WTC11 (cell line): ENCODE results near the gene TBC1D17. TPM values are rescaled to one million over a fixed set of nuclear protein-coding genes. Genes with fewer than 3 reads are reported as not detected.

ENCODE experiments used
- CBFB ChIP-seq: sonication (generic); formaldehyde crosslinking; IDR thresholded peaks from 2 replicates; pipeline ENCODE4 v1.8.1; 2022; ENCODE audit warnings: mild to moderate bottlenecking, low read depth, missing genetic modification reagents
- ETV6 ChIP-seq: sonication (generic); formaldehyde crosslinking; IDR thresholded peaks from 2 replicates; pipeline ENCODE4 v1.8.1; 2022; ENCODE audit warnings: mild to moderate bottlenecking, missing genetic modification reagents
- FOXK1 ChIP-seq: sonication (generic); formaldehyde crosslinking; IDR thresholded peaks from 2 replicates; pipeline ENCODE4 v1.8.0; 2022; ENCODE audit warnings: mild to moderate bottlenecking, moderate library complexity, missing genetic modification reagents
- GRHL2 ChIP-seq: fragments of 250-450 bp; sonication (Bioruptor Pico); IDR thresholded peaks from 2 replicates; pipeline ENCODE4 v1.8.0; 2022; ENCODE audit warnings: mild to moderate bottlenecking, moderate library complexity; ENCODE audit not compliant: insufficient replicate concordance, severe bottlenecking
- GTF2I ChIP-seq: fragments of 250-450 bp; sonication (Bioruptor Pico); conservative IDR thresholded peaks from 2 replicates; pipeline ENCODE4 v1.4.0; 2021; ENCODE audit warnings: mild to moderate bottlenecking
- IRF2 ChIP-seq: sonication (generic); formaldehyde crosslinking; IDR thresholded peaks from 2 replicates; pipeline ENCODE4 v1.8.0; 2022; ENCODE audit warnings: low read depth, missing genetic modification reagents, borderline replicate concordance
- MYBL2 ChIP-seq: sonication (generic); formaldehyde crosslinking; IDR thresholded peaks from 2 replicates; pipeline ENCODE4 v1.8.1; 2023; ENCODE audit warnings: mild to moderate bottlenecking, moderate library complexity, missing genetic modification reagents
- NFYB ChIP-seq: sonication (generic); formaldehyde crosslinking; conservative IDR thresholded peaks from 2 replicates; pipeline ENCODE4 v1.8.0; 2022; ENCODE audit warnings: low read depth, missing genetic modification reagents
- NR1H2 ChIP-seq: sonication (generic); formaldehyde crosslinking; IDR thresholded peaks from 2 replicates; pipeline ENCODE4 v1.9.0; 2021; ENCODE audit warnings: mild to moderate bottlenecking, moderate library complexity, missing genetic modification reagents
- SP1 ChIP-seq: sonication (generic); formaldehyde crosslinking; conservative IDR thresholded peaks from 2 replicates; pipeline ENCODE4 v1.8.1; 2022; ENCODE audit warnings: missing genetic modification reagents
- TCF7 ChIP-seq: sonication (generic); formaldehyde crosslinking; IDR thresholded peaks from 2 replicates; pipeline ENCODE4 v1.8.0; 2022; ENCODE audit warnings: mild to moderate bottlenecking, low read depth, missing genetic modification reagents, moderate library complexity
- ZNF219 ChIP-seq: sonication (generic); formaldehyde crosslinking; IDR thresholded peaks from 2 replicates; pipeline ENCODE4 v1.8.0; 2023; ENCODE audit warnings: missing genetic modification reagents, mild to moderate bottlenecking, borderline replicate concordance
- ZNF317 ChIP-seq: sonication (generic); formaldehyde crosslinking; IDR thresholded peaks from 2 replicates; pipeline ENCODE4 v1.8.1; 2023; ENCODE audit warnings: low read depth, mild to moderate bottlenecking, moderate library complexity, missing genetic modification reagents, borderline replicate concordance
- total RNA-seq: library from RNA; stranded (reverse); gene quantifications from 3 replicates; pipeline ENCODE4 v1.2.3, GENCODE V29; 2021
- TF ChIP-seq, protein P1 (sequence below): sonication (generic); formaldehyde crosslinking; IDR thresholded peaks from 2 replicates; pipeline ENCODE4 v1.8.0; 2023; ENCODE audit warnings: missing genetic modification reagents
- TF ChIP-seq, protein P2 (sequence below): fragments of 250-450 bp; sonication (Bioruptor Pico); IDR thresholded peaks from 2 replicates; pipeline ENCODE4 v1.9.0; 2021; ENCODE audit warnings: mild to moderate bottlenecking, borderline replicate concordance
- TF ChIP-seq, protein P3 (sequence below): fragments of 250-450 bp; sonication (Bioruptor Pico); IDR thresholded peaks from 2 replicates; pipeline ENCODE4 v1.9.0; 2021; ENCODE audit warnings: mild to moderate bottlenecking
- TF ChIP-seq, protein P4 (sequence below): sonication (generic); formaldehyde crosslinking; IDR thresholded peaks from 2 replicates; pipeline ENCODE4 v1.8.0; 2022; ENCODE audit warnings: mild to moderate bottlenecking, missing genetic modification reagents
- TF ChIP-seq, protein P5 (sequence below): sonication (generic); formaldehyde crosslinking; IDR thresholded peaks from 2 replicates; pipeline ENCODE4 v1.8.1; 2023; ENCODE audit warnings: mild to moderate bottlenecking, missing genetic modification reagents, moderate library complexity
- TF ChIP-seq, protein P6 (sequence below): sonication (generic); formaldehyde crosslinking; IDR thresholded peaks from 2 replicates; pipeline ENCODE4 v1.8.1; 2022; ENCODE audit warnings: missing genetic modification reagents, borderline replicate concordance
- TF ChIP-seq, protein P7 (sequence below): fragments of 250-450 bp; sonication (Bioruptor Pico); IDR thresholded peaks from 2 replicates; pipeline ENCODE4 v1.9.0; 2021; ENCODE audit warnings: moderate library complexity, mild to moderate bottlenecking, inconsistent platforms, borderline replicate concordance
- TF ChIP-seq, protein P8 (sequence below): sonication (generic); formaldehyde crosslinking; IDR thresholded peaks from 2 replicates; pipeline ENCODE4 v1.8.1; 2022; ENCODE audit warnings: low read depth, missing genetic modification reagents, borderline replicate concordance
- TF ChIP-seq, protein P9 (sequence below): fragments of 250-450 bp; sonication (Bioruptor Pico); IDR thresholded peaks from 2 replicates; pipeline ENCODE4 v1.8.0; 2021; ENCODE audit warnings: mild to moderate bottlenecking
- TF ChIP-seq, protein P10 (sequence below): sonication (generic); formaldehyde crosslinking; IDR thresholded peaks from 2 replicates; pipeline ENCODE4 v1.8.1; 2023; ENCODE audit warnings: mild to moderate bottlenecking, moderate library complexity, missing genetic modification reagents

Gene TBC1D17
- total RNA-seq, 1 experiment from 2014 or later = 52.8 TPM

DNA sequence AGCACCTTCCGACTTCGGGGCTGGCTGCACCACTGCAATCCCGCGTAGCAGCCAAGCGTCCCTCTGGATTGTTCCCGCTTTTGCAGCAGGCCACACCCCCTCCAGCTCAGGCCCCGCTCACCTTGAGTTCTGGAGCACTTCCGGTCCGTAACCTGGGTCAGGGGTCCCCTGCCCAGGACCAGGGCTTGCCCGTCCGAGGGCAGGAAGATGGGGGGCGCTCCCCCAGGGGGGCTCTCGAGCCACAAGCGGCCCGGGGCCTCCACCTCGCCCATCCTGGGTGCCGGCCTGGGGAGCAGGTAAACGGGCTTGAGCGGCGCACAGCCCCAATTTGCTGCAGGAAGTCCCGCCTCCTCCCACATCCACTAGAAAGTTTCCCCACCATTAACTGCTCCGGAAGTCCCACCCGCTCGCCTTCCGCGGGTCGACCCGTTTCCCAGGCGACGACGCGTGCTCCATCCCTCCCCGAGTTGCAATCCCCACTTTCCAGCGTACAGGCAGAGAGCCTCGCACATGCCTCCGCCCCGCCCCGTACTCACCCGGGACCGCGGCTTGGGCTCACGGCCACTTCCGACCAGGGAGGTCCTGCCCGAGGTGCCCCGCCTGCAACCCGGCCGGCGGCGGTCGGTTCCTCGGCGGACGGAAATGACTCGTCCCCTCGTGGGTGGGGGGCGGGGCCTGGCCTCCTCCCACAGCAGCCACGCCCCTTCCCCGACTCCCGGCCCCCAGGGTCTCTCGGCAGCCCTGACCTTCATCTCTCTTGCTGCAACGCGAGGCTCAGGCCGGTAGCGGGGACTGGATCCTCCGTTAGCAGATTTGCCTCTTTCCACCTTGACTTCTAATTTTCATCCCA is 10.3 kb upstream of the TBC1D17 start, which contains the start of gene PNKP (continued):
- TF ChIP-seq ZNF317 (CRISPR knock-in tag) (no peak), TCF7 (CRISPR knock-in tag) (no peak), MYBL2 (CRISPR knock-in tag) (peak; percentile 80; the same call in 1 of the 2 replicates), ETV6 (CRISPR knock-in tag) (no peak; the same call in 1 of the 2 replicates), NFYB (CRISPR knock-in tag) (no peak; the same call in 1 of the 2 replicates), IRF2 (CRISPR knock-in tag) (no peak), GRHL2 (no peak), NR1H2 (CRISPR knock-in tag) (no peak), GTF2I (no peak), CBFB (no peak), SP1 (CRISPR knock-in tag) (peak; percentile 96), FOXK1 (peak; percentile 88; the same call in 1 of the 2 replicates), ZNF219 (CRISPR knock-in tag) (no peak)
- TF ChIP-seq, protein P1, sequence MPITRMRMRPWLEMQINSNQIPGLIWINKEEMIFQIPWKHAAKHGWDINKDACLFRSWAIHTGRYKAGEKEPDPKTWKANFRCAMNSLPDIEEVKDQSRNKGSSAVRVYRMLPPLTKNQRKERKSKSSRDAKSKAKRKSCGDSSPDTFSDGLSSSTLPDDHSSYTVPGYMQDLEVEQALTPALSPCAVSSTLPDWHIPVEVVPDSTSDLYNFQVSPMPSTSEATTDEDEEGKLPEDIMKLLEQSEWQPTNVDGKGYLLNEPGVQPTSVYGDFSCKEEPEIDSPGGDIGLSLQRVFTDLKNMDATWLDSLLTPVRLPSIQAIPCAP (CRISPR knock-in tag) = no peak
- TF ChIP-seq, protein P2, sequence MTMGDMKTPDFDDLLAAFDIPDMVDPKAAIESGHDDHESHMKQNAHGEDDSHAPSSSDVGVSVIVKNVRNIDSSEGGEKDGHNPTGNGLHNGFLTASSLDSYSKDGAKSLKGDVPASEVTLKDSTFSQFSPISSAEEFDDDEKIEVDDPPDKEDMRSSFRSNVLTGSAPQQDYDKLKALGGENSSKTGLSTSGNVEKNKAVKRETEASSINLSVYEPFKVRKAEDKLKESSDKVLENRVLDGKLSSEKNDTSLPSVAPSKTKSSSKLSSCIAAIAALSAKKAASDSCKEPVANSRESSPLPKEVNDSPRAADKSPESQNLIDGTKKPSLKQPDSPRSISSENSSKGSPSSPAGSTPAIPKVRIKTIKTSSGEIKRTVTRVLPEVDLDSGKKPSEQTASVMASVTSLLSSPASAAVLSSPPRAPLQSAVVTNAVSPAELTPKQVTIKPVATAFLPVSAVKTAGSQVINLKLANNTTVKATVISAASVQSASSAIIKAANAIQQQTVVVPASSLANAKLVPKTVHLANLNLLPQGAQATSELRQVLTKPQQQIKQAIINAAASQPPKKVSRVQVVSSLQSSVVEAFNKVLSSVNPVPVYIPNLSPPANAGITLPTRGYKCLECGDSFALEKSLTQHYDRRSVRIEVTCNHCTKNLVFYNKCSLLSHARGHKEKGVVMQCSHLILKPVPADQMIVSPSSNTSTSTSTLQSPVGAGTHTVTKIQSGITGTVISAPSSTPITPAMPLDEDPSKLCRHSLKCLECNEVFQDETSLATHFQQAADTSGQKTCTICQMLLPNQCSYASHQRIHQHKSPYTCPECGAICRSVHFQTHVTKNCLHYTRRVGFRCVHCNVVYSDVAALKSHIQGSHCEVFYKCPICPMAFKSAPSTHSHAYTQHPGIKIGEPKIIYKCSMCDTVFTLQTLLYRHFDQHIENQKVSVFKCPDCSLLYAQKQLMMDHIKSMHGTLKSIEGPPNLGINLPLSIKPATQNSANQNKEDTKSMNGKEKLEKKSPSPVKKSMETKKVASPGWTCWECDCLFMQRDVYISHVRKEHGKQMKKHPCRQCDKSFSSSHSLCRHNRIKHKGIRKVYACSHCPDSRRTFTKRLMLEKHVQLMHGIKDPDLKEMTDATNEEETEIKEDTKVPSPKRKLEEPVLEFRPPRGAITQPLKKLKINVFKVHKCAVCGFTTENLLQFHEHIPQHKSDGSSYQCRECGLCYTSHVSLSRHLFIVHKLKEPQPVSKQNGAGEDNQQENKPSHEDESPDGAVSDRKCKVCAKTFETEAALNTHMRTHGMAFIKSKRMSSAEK (CRISPR knock-in tag) = peak; percentile 19; the same call in 1 of the 2 replicates
- TF ChIP-seq, protein P3, sequence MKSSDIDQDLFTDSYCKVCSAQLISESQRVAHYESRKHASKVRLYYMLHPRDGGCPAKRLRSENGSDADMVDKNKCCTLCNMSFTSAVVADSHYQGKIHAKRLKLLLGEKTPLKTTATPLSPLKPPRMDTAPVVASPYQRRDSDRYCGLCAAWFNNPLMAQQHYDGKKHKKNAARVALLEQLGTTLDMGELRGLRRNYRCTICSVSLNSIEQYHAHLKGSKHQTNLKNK = no peak
- TF ChIP-seq, protein P4, sequence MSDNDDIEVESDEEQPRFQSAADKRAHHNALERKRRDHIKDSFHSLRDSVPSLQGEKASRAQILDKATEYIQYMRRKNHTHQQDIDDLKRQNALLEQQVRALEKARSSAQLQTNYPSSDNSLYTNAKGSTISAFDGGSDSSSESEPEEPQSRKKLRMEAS (CRISPR knock-in tag) = peak; percentile 84
- TF ChIP-seq, protein P5, sequence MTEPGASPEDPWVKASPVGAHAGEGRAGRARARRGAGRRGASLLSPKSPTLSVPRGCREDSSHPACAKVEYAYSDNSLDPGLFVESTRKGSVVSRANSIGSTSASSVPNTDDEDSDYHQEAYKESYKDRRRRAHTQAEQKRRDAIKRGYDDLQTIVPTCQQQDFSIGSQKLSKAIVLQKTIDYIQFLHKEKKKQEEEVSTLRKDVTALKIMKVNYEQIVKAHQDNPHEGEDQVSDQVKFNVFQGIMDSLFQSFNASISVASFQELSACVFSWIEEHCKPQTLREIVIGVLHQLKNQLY (CRISPR knock-in tag) = no peak
- TF ChIP-seq, protein P6, sequence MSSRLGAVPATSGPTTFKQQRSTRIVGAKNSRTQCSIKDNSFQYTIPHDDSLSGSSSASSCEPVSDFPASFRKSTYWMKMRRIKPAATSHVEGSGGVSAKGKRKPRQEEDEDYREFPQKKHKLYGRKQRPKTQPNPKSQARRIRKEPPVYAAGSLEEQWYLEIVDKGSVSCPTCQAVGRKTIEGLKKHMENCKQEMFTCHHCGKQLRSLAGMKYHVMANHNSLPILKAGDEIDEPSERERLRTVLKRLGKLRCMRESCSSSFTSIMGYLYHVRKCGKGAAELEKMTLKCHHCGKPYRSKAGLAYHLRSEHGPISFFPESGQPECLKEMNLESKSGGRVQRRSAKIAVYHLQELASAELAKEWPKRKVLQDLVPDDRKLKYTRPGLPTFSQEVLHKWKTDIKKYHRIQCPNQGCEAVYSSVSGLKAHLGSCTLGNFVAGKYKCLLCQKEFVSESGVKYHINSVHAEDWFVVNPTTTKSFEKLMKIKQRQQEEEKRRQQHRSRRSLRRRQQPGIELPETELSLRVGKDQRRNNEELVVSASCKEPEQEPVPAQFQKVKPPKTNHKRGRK (CRISPR knock-in tag) = no peak
- TF ChIP-seq, protein P7, sequence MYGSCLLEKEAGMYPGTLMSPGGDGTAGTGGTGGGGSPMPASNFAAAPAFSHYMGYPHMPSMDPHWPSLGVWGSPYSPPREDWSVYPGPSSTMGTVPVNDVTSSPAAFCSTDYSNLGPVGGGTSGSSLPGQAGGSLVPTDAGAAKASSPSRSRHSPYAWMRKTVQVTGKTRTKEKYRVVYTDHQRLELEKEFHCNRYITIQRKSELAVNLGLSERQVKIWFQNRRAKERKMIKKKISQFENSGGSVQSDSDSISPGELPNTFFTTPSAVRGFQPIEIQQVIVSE = no peak
- TF ChIP-seq, protein P8, sequence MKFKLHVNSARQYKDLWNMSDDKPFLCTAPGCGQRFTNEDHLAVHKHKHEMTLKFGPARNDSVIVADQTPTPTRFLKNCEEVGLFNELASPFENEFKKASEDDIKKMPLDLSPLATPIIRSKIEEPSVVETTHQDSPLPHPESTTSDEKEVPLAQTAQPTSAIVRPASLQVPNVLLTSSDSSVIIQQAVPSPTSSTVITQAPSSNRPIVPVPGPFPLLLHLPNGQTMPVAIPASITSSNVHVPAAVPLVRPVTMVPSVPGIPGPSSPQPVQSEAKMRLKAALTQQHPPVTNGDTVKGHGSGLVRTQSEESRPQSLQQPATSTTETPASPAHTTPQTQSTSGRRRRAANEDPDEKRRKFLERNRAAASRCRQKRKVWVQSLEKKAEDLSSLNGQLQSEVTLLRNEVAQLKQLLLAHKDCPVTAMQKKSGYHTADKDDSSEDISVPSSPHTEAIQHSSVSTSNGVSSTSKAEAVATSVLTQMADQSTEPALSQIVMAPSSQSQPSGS (CRISPR knock-in tag) = no peak
- TF ChIP-seq, protein P9, sequence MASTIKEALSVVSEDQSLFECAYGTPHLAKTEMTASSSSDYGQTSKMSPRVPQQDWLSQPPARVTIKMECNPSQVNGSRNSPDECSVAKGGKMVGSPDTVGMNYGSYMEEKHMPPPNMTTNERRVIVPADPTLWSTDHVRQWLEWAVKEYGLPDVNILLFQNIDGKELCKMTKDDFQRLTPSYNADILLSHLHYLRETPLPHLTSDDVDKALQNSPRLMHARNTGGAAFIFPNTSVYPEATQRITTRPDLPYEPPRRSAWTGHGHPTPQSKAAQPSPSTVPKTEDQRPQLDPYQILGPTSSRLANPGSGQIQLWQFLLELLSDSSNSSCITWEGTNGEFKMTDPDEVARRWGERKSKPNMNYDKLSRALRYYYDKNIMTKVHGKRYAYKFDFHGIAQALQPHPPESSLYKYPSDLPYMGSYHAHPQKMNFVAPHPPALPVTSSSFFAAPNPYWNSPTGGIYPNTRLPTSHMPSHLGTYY = no peak
- TF ChIP-seq, protein P10, sequence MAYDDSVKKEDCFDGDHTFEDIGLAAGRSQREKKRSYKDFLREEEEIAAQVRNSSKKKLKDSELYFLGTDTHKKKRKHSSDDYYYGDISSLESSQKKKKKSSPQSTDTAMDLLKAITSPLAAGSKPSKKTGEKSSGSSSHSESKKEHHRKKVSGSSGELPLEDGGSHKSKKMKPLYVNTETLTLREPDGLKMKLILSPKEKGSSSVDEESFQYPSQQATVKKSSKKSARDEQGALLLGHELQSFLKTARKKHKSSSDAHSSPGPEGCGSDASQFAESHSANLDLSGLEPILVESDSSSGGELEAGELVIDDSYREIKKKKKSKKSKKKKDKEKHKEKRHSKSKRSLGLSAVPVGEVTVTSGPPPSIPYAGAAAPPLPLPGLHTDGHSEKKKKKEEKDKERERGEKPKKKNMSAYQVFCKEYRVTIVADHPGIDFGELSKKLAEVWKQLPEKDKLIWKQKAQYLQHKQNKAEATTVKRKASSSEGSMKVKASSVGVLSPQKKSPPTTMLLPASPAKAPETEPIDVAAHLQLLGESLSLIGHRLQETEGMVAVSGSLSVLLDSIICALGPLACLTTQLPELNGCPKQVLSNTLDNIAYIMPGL (CRISPR knock-in tag) = peak; percentile 66; the same call in 1 of the 2 replicates
